SK-N-MC (cell line): ENCODE data around the gene IQSEC1.

Experiments
- EZH2 ChIP-seq: fragments of 200-600 bp; sonication (generic); IDR thresholded peaks from one replicate; pipeline ENCODE4 v1.6.1; 2017; ENCODE audit warnings: antibody characterized with exemption
- POLR2AphosphoS5 ChIP-seq: IDR thresholded peaks from 2 replicates; pipeline ENCODE4 v1.6.1; 2012; ENCODE audit warnings: mild to moderate bottlenecking, low read depth, low read length, borderline replicate concordance

GRCh38 chr3:13093687-13094086 lies 20.5 kb upstream of the IQSEC1 start:
- TF ChIP-seq EZH2 (no peak), POLR2AphosphoS5 (no peak)
